ENCODE measurements around the gene GNG12.

Gene GNG12

GRCh38 chr1:67739361-67739760 lies 93.9 kb downstream of the GNG12 start:
- no peak for TF ChIP-seq CTCF (IDR thresholded peaks at IDR 0.05; ENCODE audit: low read depth, low read length, missing control alignments)
- H3K4me3 ChIP-seq (ENCODE audit: low read depth, low read length), result no peak overlapping the region
- no peak for DNase-seq (ENCODE audit: low read depth)

- H3K4me3 ChIP-seq (ENCODE audit: low read depth, low read length), result no peak overlapping the region
- TF ChIP-seq CTCF (IDR thresholded peaks at IDR 0.05; ENCODE audit: low read depth, low read length, missing control alignments), result no peak
- DNase-seq (ENCODE audit: low read depth), result no peak
Measured at GRCh38 chr1:67738401-67738800, 94.9 kb downstream of the GNG12 start.

DNA sequence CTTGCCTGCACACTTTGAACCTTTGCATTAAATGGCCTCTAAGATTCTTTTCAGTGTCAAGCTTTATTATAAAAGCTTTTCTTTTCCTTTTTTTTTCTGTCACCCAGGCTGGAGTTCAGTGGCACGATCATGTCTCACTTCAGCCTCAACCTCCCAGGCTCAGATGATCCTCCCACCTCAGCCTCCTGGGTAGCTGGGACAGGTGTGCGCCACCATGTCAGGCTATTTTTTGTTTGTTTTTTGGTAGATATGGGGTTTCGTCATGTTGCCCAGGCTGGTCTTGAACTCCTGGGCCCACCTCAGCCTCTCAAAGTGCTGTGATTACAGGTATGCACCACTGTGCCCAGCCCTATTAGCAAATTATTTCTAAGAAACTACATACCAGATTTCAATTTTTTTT lies 95.4 kb downstream of the GNG12 start:
- no peak for TF ChIP-seq CTCF (IDR thresholded peaks at IDR 0.05; ENCODE audit: low read depth, low read length, missing control alignments)
- no peak overlapping the region for H3K4me3 ChIP-seq (ENCODE audit: low read depth, low read length)
- no peak for DNase-seq (ENCODE audit: low read depth)

GRCh38 chr1:67736750-67737149 lies 96.5 kb downstream of the GNG12 start:
- TF ChIP-seq CTCF (IDR thresholded peaks at IDR 0.05; ENCODE audit: low read depth, low read length, missing control alignments), result no peak
- DNase-seq (ENCODE audit: low read depth), result no peak
- H3K4me3 ChIP-seq (ENCODE audit: low read depth, low read length), result no peak overlapping the region; the same call in 1 of the 2 replicates

GRCh38 chr1:67735806-67736627 lies 97.2 kb downstream of the GNG12 start:
- TF ChIP-seq CTCF (IDR thresholded peaks at IDR 0.05; ENCODE audit: low read depth, low read length, missing control alignments), result no peak
- peak; percentile 71 for DNase-seq (ENCODE audit: low read depth)

DNA sequence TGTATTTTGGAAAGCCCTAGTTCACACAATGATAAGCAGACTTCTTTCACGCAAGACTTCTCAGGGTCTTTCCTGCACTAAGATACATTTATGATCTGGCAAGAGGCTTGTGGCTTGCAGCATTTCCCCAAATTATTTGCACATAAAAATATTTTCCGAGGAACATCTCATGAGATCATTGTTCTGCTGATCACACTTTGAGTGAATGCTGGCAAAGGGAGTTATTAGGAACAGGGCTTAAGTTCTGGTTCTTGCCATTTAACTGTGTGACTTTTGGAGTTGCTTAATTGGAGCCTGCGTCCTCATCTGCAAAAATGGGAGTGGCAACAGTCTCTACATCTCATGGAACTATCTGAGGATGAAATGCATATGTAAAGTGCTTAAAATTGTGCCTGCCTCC lies 98.1 kb downstream of the GNG12 start:
- no peak overlapping the region for H3K4me3 ChIP-seq (ENCODE audit: low read depth, low read length)
- DNase-seq (ENCODE audit: low read depth), result no peak
- TF ChIP-seq CTCF (IDR thresholded peaks at IDR 0.05; ENCODE audit: low read depth, low read length, missing control alignments), result no peak

More at GRCh38 chr1:67735806-67736627, 97.2 kb downstream of the GNG12 start:
- H3K4me3 ChIP-seq (ENCODE audit: low read depth, low read length), result peak overlapping the region; percentile 41

GRCh38 chr1:67734323-67734690 lies 99.0 kb downstream of the GNG12 start:
- TF ChIP-seq CTCF (IDR thresholded peaks at IDR 0.05; ENCODE audit: low read depth, low read length, missing control alignments), result no peak
- DNase-seq (ENCODE audit: low read depth), result no peak
- H3K4me3 ChIP-seq (ENCODE audit: low read depth, low read length), result no peak overlapping the region

Data from GM12864 (cell line).